Upper lobe of right lung (tissue), 1 donor: Measurements from ENCODE around the gene ERLIN1. TPM values are rescaled to one million over a fixed set of nuclear protein-coding genes. Genes with fewer than 3 reads are reported as not detected.

Experiments
- ATAC-seq: fragments of 200-7000 bp; cut with Tn5 transposase; one replicate; pipeline ENCODE4 v1.9.1; 2020; ENCODE audit warnings: mild to moderate bottlenecking, moderate library complexity
- DNase-seq: peaks from one replicate; pipeline ENCODE4 v3.0.0-alpha.2; 2020
- H3K27ac ChIP-seq: fragments of 200-600 bp; one replicate; pipeline ENCODE4 v1.8.0; 2022
- H3K27me3 ChIP-seq: fragments of 200-600 bp; one replicate; pipeline ENCODE4 v1.8.0; 2022; ENCODE audit warnings: mild to moderate bottlenecking
- H3K36me3 ChIP-seq: fragments of 200-600 bp; one replicate; pipeline ENCODE4 v1.8.0; 2022
- H3K4me1 ChIP-seq: fragments of 200-600 bp; one replicate; pipeline ENCODE4 v1.8.0; 2022
- H3K4me3 ChIP-seq: fragments of 200-600 bp; one replicate; pipeline ENCODE4 v1.8.0; 2022; ENCODE audit warnings: mild to moderate bottlenecking
- H3K9me3 ChIP-seq: fragments of 200-600 bp; one replicate; pipeline ENCODE4 v1.8.0; 2022
- intact Hi-C: fragments of 100-400 bp; cut with DNase I; formaldehyde crosslinking; loops from one replicate; pipeline ENCODE4 v1.11.0; 2022
- total RNA-seq: library from RNA; stranded (reverse); fragmentation: NEBNext Ultra II Directional; extraction: Animal tissue kit (Norgen Biotek cat#: 25700); gene quantifications from one replicate; pipeline ENCODE4 v1.2.1, GENCODE V29; 2021
- TF ChIP-seq, protein P1 (sequence below): fragments of 200-600 bp; IDR thresholded peaks from one replicate; pipeline ENCODE4 v1.8.0; 2022; ENCODE audit warnings: antibody characterized with exemption
- donor health status: DM: no; HTN: yes; CAD: no; lungs with severe emphysema.

ERLIN1 gene
- total RNA-seq, 1 donor from 2014 or later: 24.3 TPM

GRCh38 chr10:100124097-100124496, 61.7 kb downstream of the ERLIN1 start:
- no peak overlapping the region for H3K4me3 ChIP-seq
- H3K36me3 ChIP-seq: no peaks in the 10 kb centered on the region
- no peak overlapping the region for H3K27ac ChIP-seq
- H3K27me3 ChIP-seq: peaks cover 11% of the 10 kb centered on the region
- H3K4me1 ChIP-seq: no peaks in the 10 kb centered on the region
- TF ChIP-seq, protein P1, sequence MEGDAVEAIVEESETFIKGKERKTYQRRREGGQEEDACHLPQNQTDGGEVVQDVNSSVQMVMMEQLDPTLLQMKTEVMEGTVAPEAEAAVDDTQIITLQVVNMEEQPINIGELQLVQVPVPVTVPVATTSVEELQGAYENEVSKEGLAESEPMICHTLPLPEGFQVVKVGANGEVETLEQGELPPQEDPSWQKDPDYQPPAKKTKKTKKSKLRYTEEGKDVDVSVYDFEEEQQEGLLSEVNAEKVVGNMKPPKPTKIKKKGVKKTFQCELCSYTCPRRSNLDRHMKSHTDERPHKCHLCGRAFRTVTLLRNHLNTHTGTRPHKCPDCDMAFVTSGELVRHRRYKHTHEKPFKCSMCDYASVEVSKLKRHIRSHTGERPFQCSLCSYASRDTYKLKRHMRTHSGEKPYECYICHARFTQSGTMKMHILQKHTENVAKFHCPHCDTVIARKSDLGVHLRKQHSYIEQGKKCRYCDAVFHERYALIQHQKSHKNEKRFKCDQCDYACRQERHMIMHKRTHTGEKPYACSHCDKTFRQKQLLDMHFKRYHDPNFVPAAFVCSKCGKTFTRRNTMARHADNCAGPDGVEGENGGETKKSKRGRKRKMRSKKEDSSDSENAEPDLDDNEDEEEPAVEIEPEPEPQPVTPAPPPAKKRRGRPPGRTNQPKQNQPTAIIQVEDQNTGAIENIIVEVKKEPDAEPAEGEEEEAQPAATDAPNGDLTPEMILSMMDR: no peak
- H3K9me3 ChIP-seq: no peaks in the 10 kb centered on the region
- ATAC-seq (no peak), DNase-seq (no peak)
- intact Hi-C loops: no loop called here

DNA sequence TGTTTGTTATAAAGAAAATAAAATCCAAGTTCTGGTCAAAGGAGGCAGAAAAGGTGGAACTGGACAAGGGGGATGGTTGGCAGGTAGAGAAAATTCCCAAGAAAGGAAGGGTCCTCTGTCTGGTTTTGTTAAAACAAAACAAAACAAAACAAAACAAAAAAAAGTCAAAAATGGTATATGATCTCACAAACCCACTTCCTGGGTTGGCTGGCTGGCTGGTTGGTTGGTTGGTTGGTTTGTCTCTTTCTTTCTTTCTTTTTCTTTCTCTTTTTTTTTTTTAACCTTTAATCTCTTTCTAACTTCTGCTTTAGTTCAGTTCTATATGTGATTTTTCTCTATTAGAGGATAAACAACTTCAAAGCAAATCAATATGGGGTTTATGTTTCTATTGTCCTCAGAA, 63.0 kb downstream of the ERLIN1 start:
- ATAC-seq (no peak), DNase-seq (no peak)
- Histone ChIP-seq H3K27me3 (peaks cover 15% of the 10 kb centered on the region), H3K4me3 (no peak overlapping the region), H3K36me3 (no peaks in the 10 kb centered on the region), H3K9me3 (no peaks in the 10 kb centered on the region), H3K4me1 (no peaks in the 10 kb centered on the region), H3K27ac (no peak overlapping the region)
- intact Hi-C loops: no loop called here
- TF ChIP-seq, protein P1: no peak

DNA sequence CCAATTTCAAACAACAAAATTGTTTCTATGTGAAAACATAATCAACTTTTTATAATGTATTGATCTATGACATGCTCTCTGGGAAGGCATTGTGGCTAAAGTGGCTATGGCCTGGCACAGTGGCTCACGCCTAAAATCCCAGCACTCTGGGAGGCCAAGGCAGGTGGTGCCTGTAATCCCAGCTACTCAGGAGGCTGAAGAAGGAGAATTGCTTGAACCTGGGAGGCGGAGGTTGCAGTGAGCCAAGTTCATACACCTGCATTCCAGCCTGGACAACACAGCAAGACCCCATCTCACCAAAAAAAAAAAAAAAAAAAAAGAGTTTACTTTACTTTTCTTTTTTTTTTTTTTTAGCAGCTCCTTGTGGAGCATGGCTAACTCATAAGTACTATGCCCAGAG, 65.3 kb downstream of the ERLIN1 start:
- Histone ChIP-seq H3K36me3 (no peaks in the 10 kb centered on the region), H3K9me3 (no peaks in the 10 kb centered on the region), H3K4me3 (no peak overlapping the region), H3K4me1 (no peaks in the 10 kb centered on the region), H3K27me3 (peaks cover 38% of the 10 kb centered on the region), H3K27ac (no peak overlapping the region)
- intact Hi-C loops: no loop called here
- no peak for DNase-seq
- TF ChIP-seq, protein P1: no peak
- no peak for ATAC-seq

GRCh38 chr10:100119726-100120125, 66.1 kb downstream of the ERLIN1 start:
- no peak overlapping the region for H3K27ac ChIP-seq
- no peaks in the 10 kb centered on the region for H3K36me3 ChIP-seq
- peaks cover 45% of the 10 kb centered on the region for H3K27me3 ChIP-seq
- H3K4me1 ChIP-seq: no peaks in the 10 kb centered on the region
- H3K4me3 ChIP-seq: no peak overlapping the region
- DNase-seq: no peak
- intact Hi-C loops: no loop called here
- TF ChIP-seq, protein P1: no peak
- ATAC-seq: no peak
- no peaks in the 10 kb centered on the region for H3K9me3 ChIP-seq

DNA sequence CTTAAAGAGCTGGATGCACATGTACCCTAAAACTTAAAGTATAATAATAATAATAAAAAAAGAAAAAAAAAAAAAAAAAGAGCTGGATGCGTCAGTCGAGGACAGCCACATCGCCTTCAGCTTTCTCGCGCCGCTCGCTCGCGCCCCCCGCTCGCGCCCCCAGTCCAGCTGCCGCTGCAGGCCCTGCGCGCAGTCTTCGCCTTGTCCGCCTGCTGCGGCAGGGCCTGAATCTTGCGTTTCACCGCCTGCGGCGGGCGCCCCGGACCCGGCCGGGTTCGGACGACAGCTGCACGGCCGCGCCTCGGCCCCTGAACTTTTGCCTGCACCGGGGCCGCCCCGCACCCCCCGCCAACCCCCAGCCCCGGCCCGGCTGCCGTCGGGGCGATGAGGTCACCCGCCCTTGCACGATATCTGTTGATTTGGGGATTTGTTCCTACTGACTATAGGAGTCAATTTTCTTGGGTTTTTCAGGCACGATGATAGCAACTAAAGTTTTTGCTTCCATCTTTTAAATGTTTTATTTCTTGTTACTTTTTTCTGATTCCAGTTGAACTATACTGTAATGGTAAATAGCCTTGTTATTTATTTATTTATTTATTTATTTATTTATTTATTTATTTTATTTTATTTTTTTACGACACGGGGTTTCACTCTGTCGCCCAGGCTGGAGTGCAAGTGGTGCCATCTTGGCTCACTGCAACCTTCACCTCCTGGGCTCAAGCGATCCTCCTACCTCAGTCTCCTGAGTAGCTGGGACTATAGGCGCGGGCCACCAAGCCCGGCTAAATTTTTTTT, 70.7 kb downstream of the ERLIN1 start:
- ATAC-seq (no peak), DNase-seq (no peak)
- no peaks in the 10 kb centered on the region for H3K4me1 ChIP-seq
- TF ChIP-seq, protein P1: no peak
- no peak overlapping the region for H3K4me3 ChIP-seq
- no peaks in the 10 kb centered on the region for H3K9me3 ChIP-seq
- peaks cover 44% of the 10 kb centered on the region for H3K27me3 ChIP-seq
- no peak overlapping the region for H3K27ac ChIP-seq
- intact Hi-C loops: no loop called here
- no peaks in the 10 kb centered on the region for H3K36me3 ChIP-seq

GRCh38 chr10:100114460-100114859, 71.4 kb downstream of the ERLIN1 start:
- intact Hi-C loops: no loop called here
- Histone ChIP-seq H3K27ac (no peak overlapping the region), H3K9me3 (no peaks in the 10 kb centered on the region), H3K27me3 (peaks cover 42% of the 10 kb centered on the region), H3K4me3 (no peak overlapping the region), H3K36me3 (no peaks in the 10 kb centered on the region), H3K4me1 (no peaks in the 10 kb centered on the region)
- TF ChIP-seq, protein P1: no peak
- ATAC-seq: no peak
- no peak for DNase-seq
